EH (cell line): ENCODE measurements around the gene TBC1D10B.
"Not testable (repeated sequence)": the region's sequence is repeated elsewhere in the genome, so short reads cannot be mapped to it uniquely, and the experiment has no call there.

Source experiments
- DNase-seq: peaks from one replicate; pipeline ENCODE4 v3.0.0-alpha.2; 2015; ENCODE audit warnings: low read depth

The TBC1D10B gene

GRCh38 chr16:30335028-30335597, 35.2 kb downstream of the TBC1D10B start:
- peak; percentile 79 for DNase-seq

- peak; percentile 84 for DNase-seq
Measured at GRCh38 chr16:30334473-30334989, 35.8 kb downstream of the TBC1D10B start.

- DNase-seq, result not testable (repeated sequence)
Measured at GRCh38 chr16:30324220-30324619, 46.1 kb downstream of the TBC1D10B start.

- not testable (repeated sequence) for DNase-seq
Measured at GRCh38 chr16:30318647-30319046, 51.6 kb downstream of the TBC1D10B start.

GRCh38 chr16:30310937-30311336, 59.4 kb downstream of the TBC1D10B start:
- DNase-seq, result not testable (repeated sequence)

- not testable (repeated sequence) for DNase-seq
Measured at GRCh38 chr16:30309255-30309654, 61.0 kb downstream of the TBC1D10B start.
